HepG2 (cell line): ENCODE data around the gene HSF2BP. TPM values are rescaled to one million over a fixed set of nuclear protein-coding genes. Genes with fewer than 3 reads are reported as not detected.

ENCODE experiments used
- CENPBD1 ChIP-seq: sonication (generic); formaldehyde crosslinking; IDR thresholded peaks from 2 replicates; pipeline ENCODE4 v1.8.0; 2022; ENCODE audit warnings: missing genetic modification reagents, low read depth, mild to moderate bottlenecking, borderline replicate concordance
- GATA4 ChIP-seq: sonication (generic); IDR thresholded peaks from 2 replicates; pipeline ENCODE4 v1.6.1; 2016; ENCODE audit warnings: antibody characterized with exemption, low read depth, borderline replicate concordance
- HDAC6 ChIP-seq: fragments of 200-600 bp; sonication (generic); IDR thresholded peaks from 2 replicates; pipeline ENCODE4 v1.7.0; 2017; ENCODE audit warnings: mild to moderate bottlenecking, antibody characterized with exemption, low read length, low read depth
- HNF4A ChIP-seq: sonication (generic); formaldehyde crosslinking; IDR thresholded peaks from 2 replicates; pipeline ENCODE4 v1.4.0; 2020; ENCODE audit warnings: missing genetic modification reagents
- LCORL ChIP-seq, 2 experiments: fragments of 450-650 bp in 1 of 2; sonication (generic) in 1 of 2; formaldehyde crosslinking in 1 of 2; IDR thresholded peaks; 2 replicates each; pipeline versions ENCODE4 v1.5.0 to v1.6.1; 2017 to 2020; ENCODE audit warnings: antibody characterized with exemption in 1 of 2, missing genetic modification reagents in 1 of 2
- NFATC3 ChIP-seq: sonication (generic); formaldehyde crosslinking; IDR thresholded peaks from 2 replicates; pipeline ENCODE4 v1.5.1; 2020; ENCODE audit warnings: mild to moderate bottlenecking, missing genetic modification reagents
- PBX3 ChIP-seq: sonication (generic); formaldehyde crosslinking; IDR thresholded peaks from 2 replicates; pipeline ENCODE4 v1.8.1; 2023; ENCODE audit warnings: missing genetic modification reagents, inconsistent platforms, borderline replicate concordance
- PPARG ChIP-seq: conservative IDR thresholded peaks from 2 replicates; pipeline ENCODE4 v1.6.1; 2016; ENCODE audit warnings: missing biosample characterization, missing genetic modification reagents
- PREB ChIP-seq: sonication (generic); formaldehyde crosslinking; IDR thresholded peaks from 2 replicates; pipeline ENCODE4 v1.4.0; 2020; ENCODE audit warnings: missing genetic modification reagents
- RBM22 ChIP-seq: fragments of 200-400 bp; formaldehyde crosslinking; optimal IDR thresholded peaks from 2 replicates; pipeline ENCODE3; 2017; ENCODE audit warnings: mild to moderate bottlenecking, low read length, moderate library complexity
- SP5 ChIP-seq: IDR thresholded peaks from 2 replicates; pipeline ENCODE4 v1.6.1; 2016; ENCODE audit warnings: low read depth, borderline replicate concordance
- TFDP2 ChIP-seq: sonication (generic); formaldehyde crosslinking; IDR thresholded peaks from 2 replicates; pipeline ENCODE4 v1.4.0; 2020; ENCODE audit warnings: missing genetic modification reagents
- ZC3H4 ChIP-seq: sonication (generic); formaldehyde crosslinking; IDR thresholded peaks from 2 replicates; pipeline ENCODE4 v1.4.0; 2020; ENCODE audit warnings: missing genetic modification reagents, borderline replicate concordance
- ZKSCAN8 ChIP-seq: IDR thresholded peaks from 2 replicates; pipeline ENCODE4 v1.6.1; 2016; ENCODE audit warnings: borderline replicate concordance, missing genetic modification reagents, missing compliant biosample characterization
- ZNF280D ChIP-seq: sonication (generic); formaldehyde crosslinking; IDR thresholded peaks from 2 replicates; pipeline ENCODE4 v1.5.1; 2020; ENCODE audit warnings: mild to moderate bottlenecking, missing genetic modification reagents
- ZNF451 ChIP-seq: sonication (generic); formaldehyde crosslinking; IDR thresholded peaks from 2 replicates; pipeline ENCODE4 v1.5.0; 2020; ENCODE audit warnings: mild to moderate bottlenecking, missing genetic modification reagents
- ZNF562 ChIP-seq: sonication (generic); formaldehyde crosslinking; IDR thresholded peaks from 2 replicates; pipeline ENCODE4 v1.8.0; 2022; ENCODE audit warnings: missing genetic modification reagents, borderline replicate concordance
- polyA plus RNA-seq, 8 experiments: library from polyadenylated mRNA; depleted of rRNA in 3 of 8; stranded (reverse) in 7 of 8; unstranded in 1 of 8; fragments of >200 nt; fragmentation: Illumina TruSeq in 4 of 8; extraction: Trizol in 4 of 8; gene quantifications; 2 replicates each; pipeline versions ENCODE4 v1.2.1 to v1.2.3, GENCODE V29; 2011 to 2016; ENCODE audit warnings: low read depth in 4 of 8, missing spikeins in 1 of 8, mixed read lengths in 1 of 8; ENCODE audit not compliant: insufficient read depth in 1 of 8
- total RNA-seq, 5 experiments: library from RNA; depleted of rRNA; stranded (reverse); fragments of >200 nt; fragmentation: Illumina TruSeq; extraction: Trizol; gene quantifications; 2 replicates each; pipeline ENCODE4 v1.2.3, GENCODE V29; 2016; ENCODE audit warnings: low read depth in 1 of 5
- TF ChIP-seq, protein P1 (sequence below): sonication (generic); formaldehyde crosslinking; IDR thresholded peaks from 2 replicates; pipeline ENCODE4 v1.4.0; 2020; ENCODE audit warnings: missing genetic modification reagents
- TF ChIP-seq, protein P2 (sequence below): IDR thresholded peaks from 2 replicates; pipeline ENCODE4 v1.6.1; 2016; ENCODE audit warnings: mild to moderate bottlenecking

HSF2BP gene
- total and polyA plus RNA-seq, 2 of the 13 experiments (the other 11 are each of a cell fraction or from before 2014, with no cell fraction given), result 0.67 to 2.2 TPM

DNA sequence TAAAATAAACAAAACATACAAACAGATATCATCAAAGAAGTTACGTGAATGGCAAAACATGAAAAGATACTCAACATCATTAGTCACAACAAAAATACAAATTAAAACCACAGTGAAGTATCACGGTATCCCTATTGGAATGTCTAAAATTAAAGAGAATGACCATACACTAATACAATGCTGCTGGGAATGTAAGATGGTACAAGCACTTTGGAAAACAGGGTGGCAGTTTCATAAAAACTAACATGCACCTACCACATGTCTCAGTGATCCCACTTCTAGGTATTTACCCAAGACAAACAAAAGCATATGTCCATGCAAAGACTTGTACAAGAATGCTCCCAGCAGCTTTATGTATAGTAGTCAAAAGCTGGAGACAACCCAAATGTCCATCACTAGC, 69.1 kb downstream of the HSF2BP start (continued):
- no peak for TF ChIP-seq ZNF562
- no peak for TF ChIP-seq PREB
- TF ChIP-seq SP5 (CRISPR knock-in tag), result no peak
- TF ChIP-seq ZNF280D (CRISPR knock-in tag), result no peak
- no peak for TF ChIP-seq ZNF451
- peak; percentile 35; the same call in 1 of the 2 replicates for TF ChIP-seq GATA4
- no peak for TF ChIP-seq PBX3 (CRISPR knock-in tag)
- no peak for TF ChIP-seq HDAC6
- TF ChIP-seq, protein P1, sequence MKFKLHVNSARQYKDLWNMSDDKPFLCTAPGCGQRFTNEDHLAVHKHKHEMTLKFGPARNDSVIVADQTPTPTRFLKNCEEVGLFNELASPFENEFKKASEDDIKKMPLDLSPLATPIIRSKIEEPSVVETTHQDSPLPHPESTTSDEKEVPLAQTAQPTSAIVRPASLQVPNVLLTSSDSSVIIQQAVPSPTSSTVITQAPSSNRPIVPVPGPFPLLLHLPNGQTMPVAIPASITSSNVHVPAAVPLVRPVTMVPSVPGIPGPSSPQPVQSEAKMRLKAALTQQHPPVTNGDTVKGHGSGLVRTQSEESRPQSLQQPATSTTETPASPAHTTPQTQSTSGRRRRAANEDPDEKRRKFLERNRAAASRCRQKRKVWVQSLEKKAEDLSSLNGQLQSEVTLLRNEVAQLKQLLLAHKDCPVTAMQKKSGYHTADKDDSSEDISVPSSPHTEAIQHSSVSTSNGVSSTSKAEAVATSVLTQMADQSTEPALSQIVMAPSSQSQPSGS (CRISPR knock-in tag), result 0 out of 2 replicates have a peak, but pooled peaks have one; percentile 49
- no peak for TF ChIP-seq TFDP2 (CRISPR knock-in tag)
- no peak for TF ChIP-seq ZC3H4
- TF ChIP-seq RBM22, result no peak
- TF ChIP-seq, protein P2, sequence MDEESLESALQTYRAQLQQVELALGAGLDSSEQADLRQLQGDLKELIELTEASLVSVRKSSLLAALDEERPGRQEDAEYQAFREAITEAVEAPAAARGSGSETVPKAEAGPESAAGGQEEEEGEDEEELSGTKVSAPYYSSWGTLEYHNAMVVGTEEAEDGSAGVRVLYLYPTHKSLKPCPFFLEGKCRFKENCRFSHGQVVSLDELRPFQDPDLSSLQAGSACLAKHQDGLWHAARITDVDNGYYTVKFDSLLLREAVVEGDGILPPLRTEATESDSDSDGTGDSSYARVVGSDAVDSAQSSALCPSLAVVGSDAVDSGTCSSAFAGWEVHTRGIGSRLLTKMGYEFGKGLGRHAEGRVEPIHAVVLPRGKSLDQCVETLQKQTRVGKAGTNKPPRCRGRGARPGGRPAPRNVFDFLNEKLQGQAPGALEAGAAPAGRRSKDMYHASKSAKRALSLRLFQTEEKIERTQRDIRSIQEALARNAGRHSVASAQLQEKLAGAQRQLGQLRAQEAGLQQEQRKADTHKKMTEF (CRISPR knock-in tag), result peak; percentile 54
- peak; percentile 34; the same call in 1 of the 2 replicates for TF ChIP-seq HNF4A (CRISPR knock-in tag)
- TF ChIP-seq PPARG (CRISPR knock-in tag), result 0 out of 2 replicates have a peak, but pooled peaks have one; percentile 29
- peak; percentile 69; the same call in 1 of the 2 replicates for TF ChIP-seq ZKSCAN8 (CRISPR knock-in tag)
- TF ChIP-seq LCORL (IDR thresholded peaks at IDR 0.05), result no peak
- peak; percentile 38; the same call in 1 of the 2 replicates for TF ChIP-seq LCORL (CRISPR knock-in tag; IDR thresholded peaks at IDR 0.05)
- TF ChIP-seq NFATC3 (CRISPR knock-in tag), result no peak
- no peak for TF ChIP-seq CENPBD1
